ENCODE measurements around the gene MMRN1.

MMRN1 gene

GRCh38 chr4:90001023-90001422, 106.4 kb downstream of the MMRN1 start:
- DNase-seq: no peak

- DNase-seq: peak in 1 of 2 experiments; percentile 5
Observed at GRCh38 chr4:90002441-90003062, 107.9 kb downstream of the MMRN1 start.
